CD4-positive, alpha-beta T cell treated with Interleukin-6 at 100 ng/mL for 8 hours (primary cell): ENCODE results near the gene ADCYAP1.
A peak's percentile ranks its signal among the peaks of the same experiment; 100 is the strongest.
"Not testable (repeated sequence)": the region's sequence is repeated elsewhere in the genome, so short reads cannot be mapped to it uniquely, and the experiment has no call there.

Experiments used
- DNase-seq: peaks from one replicate; pipeline ENCODE4 v3.0.0-alpha.2; 2020; ENCODE audit warnings: mixed read lengths, low spot score

ADCYAP1 gene

GRCh38 chr18:904218-905090 lies at the start of gene ADCYAP1:
Gene ADCYAP1, plus strand, starts transcription at chr18:904871. Its CDS starts 516 bp downstream, at chr18:905387.
- no peak for DNase-seq

DNA sequence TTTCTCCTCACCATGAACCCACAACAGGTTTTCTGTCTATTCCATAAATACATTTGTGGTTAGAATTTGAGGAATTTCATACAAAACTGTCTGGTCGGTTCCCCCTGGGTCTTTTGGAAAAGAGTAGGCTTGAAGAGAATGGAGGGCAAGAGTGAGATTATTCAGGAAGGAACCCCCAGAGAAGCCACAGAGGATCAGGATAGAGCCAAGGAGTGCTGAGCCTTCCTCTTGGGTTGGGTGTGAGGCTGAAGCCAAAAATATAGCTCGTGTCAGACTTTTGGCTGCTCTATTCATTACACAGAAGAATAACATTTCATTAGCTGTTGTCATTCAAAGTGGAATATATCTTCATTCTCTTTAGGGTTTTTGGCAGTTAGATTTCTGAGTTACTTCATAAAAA lies 46.7 kb upstream of the ADCYAP1 start:
- DNase-seq: no peak

DNA sequence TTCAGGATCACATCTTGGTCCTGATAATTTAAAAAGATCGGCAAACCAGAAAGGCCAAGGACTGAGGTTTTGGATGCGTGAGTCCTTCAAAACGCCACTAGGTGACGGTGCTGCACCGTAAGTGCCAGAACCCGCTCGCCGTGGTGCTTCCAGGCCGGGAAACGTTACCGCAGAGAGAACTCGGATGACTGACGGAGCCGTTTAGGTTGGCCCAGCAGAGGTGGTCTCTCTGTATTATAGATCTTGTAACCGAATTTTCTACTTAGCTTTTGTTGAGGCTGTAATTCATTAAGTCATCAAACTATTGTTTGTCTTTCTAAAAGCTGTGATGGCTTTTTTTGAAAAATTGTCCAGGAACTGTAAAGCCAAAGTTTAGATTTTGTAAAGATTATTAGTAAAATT lies 39.8 kb upstream of the ADCYAP1 start:
- DNase-seq: peak; percentile 54

- DNase-seq: no peak
These were observed 37.4 kb upstream of the ADCYAP1 start for GRCh38 chr18:867257-867656.

DNA sequence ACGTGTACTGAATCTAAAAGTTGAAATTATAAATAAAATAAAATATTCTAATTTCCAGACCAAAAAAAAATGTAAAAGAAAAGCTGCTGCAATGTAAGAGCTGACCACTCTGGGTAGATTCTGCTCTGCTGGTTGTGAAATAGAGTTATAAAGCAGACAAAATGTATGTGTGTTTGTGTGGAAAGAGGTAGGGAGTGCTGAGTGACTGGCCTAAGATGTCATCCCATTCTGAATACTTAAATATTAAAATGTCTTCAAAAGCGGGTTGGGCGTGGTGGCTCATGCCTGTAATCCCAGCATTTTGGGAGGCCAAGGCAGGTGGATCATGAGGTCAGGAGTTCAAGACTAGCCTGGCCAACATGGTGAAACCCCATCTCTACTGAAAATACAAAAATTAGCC lies 31.2 kb upstream of the ADCYAP1 start:
- DNase-seq: not testable (repeated sequence)

DNA sequence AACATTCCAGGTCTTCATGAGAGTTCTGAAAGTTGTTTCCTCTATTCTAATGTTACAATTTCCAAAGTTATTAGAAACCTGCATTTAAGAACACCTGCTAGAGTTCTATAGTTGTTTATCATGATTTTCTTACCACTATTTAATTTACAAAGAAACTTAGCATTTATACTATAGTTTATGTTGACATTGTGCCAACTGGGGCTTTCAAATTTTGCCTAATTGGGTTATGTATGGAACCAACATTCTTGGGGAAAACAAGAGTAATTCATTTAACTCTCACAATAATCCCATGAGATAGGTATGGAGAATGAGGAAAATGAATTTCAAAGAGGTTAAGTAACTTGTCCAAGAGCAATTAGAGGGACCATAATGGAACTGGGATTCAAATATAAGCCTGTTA lies 28.8 kb upstream of the ADCYAP1 start:
- no peak for DNase-seq

- DNase-seq: no peak
These were observed 27.4 kb upstream of the ADCYAP1 start for GRCh38 chr18:877238-877637.

DNA sequence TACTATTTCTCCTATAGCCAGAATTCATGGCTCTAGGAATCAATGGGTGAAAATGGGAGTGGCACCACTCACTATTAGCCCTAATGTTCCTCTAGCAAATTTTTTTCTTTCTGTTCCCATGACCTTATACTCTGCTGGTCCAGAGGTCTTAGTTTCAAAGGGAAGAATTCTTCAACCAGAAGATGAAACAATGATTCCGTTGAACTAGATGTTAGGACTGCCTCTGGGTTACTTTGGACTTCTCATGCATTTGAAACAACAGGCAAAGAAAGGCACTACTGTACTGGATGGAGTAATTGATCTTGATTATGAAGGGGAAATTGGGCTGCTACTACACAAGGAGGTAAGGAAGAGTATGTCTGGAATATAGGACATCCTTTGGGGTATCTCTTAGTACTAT lies 18.6 kb upstream of the ADCYAP1 start:
- DNase-seq: no peak

DNA sequence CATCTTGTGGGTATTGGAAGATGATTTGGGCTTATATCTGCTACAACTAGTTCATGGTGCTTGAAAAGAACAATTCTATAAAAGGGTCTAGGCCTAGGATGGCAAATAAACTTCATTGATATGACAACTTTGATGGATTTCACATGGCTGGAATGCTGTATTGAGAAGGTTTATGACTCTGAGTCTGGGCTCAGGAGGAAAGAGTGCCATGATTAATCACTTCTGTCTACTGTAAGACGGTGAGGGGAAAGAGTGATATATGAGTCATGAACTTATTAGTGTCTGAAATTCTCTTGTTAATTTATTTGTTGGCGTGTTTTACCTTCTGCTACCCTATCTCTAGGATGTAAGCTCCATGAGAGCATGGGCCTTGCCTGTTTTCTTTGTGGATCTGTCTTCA lies 17.0 kb upstream of the ADCYAP1 start:
- DNase-seq: no peak

- DNase-seq: no peak
These were observed 12.4 kb upstream of the ADCYAP1 start for GRCh38 chr18:892316-892715.

- no peak for DNase-seq
These were observed 8.4 kb upstream of the ADCYAP1 start for GRCh38 chr18:896315-896714.

DNA sequence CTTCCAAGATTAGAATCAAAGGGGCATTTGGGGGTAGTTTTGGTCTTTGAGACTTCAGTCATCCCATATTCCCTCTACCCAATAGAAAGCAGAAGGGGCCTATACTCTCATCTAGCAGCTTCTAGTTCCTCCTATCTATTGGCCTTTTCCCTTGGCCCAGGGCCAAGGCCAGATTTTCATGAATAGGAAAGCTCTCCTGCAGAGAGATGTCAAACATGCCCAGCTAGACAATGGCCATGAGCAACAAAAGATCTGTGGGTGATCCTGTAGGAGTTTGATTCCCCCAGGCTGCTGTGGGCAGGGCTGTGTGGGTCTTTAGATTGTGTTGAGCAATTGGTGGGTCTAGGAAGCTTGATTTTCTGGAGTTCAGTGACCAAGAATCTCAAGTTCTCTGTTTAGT lies 2.9 kb upstream of the ADCYAP1 start:
- DNase-seq: no peak

DNA sequence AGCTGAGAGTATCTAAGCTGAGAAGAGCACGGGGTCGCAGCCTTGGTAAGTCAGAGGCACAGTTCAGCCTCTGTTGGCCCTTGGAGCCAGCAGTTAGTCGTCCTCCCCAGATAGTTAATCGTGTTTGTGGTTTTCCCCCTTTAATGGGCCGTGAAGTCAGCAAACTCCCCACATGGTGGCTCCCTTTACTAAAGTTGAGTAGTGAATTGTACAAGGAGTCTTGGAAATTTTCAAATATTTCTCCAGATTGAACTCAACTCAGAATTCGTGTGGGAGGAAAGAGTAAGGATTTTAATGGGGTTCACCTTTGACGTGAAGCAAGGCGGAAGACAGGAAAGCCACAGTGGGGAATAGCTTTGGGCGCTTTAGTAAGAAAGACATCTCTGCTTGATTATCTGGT lies 2.4 kb upstream of the ADCYAP1 start:
- DNase-seq: no peak

- DNase-seq: no peak
These were observed 970 bp upstream of the ADCYAP1 start for GRCh38 chr18:903701-904100.

DNA sequence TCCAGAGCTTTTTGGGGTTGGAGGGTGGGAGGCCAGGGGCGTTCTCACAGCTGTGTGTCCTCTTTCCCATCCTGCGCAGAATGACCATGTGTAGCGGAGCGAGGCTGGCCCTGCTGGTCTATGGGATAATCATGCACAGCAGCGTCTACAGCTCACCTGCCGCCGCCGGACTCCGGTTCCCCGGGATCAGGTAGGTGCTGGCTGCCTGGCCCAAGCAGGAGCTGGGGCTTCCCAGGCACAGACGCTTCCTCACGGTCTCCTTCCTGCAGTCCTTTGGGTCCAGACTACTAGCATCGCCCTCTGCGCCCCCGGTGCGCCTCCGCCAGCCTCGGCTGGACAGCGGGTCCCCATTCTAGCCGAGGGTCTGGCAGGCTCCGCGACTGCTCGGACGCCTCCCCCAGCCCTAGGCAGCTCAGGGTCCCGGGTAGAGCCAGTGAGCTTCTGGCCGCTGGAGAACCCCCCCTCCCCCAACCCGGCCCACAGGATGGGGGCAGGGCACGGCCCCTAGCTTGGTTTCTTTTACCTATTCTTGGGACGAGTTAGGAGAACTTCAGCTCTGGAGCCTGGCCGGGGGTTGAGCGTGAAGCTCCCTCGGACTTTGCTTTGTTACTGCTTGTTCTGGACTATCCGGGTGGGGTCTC lies 756 bp downstream of the ADCYAP1 start:
- no peak for DNase-seq

GRCh38 chr18:905948-906415 lies 1.3 kb downstream of the ADCYAP1 start:
- no peak for DNase-seq

DNA sequence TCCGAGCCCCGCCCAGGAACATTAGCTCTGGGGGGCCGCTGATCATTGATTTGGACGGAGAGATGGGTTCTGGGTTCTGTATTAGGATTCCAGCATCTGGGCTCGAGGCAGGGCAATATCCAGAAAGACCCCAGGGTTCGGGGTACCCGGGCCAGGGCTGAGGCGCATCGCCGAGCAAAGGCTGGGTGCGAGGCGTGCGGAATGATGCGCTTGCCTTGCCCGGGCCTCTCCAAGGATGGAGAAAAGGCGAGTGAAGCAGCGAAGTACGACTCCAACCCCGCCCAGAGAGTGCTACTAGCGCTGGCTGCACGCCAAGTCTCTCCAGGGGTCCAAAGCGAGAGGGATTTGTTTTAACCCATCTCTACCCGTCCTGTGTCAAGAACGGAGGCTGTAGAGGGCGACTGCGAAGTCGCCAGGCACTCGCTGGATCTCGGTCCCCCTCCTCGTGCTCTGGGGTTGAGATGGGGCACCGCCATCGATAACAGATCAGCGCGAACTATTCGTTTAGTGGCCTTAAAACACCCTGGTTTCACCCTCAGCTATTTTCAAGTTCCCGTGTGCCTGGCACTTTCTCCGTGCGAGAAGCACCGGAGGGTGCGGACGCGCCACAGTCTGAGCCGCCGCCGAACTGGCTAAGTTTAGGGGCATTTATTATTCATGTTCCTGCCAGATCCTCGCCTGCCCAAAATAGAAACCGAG lies 1.9 kb downstream of the ADCYAP1 start:
- no peak for DNase-seq

DNA sequence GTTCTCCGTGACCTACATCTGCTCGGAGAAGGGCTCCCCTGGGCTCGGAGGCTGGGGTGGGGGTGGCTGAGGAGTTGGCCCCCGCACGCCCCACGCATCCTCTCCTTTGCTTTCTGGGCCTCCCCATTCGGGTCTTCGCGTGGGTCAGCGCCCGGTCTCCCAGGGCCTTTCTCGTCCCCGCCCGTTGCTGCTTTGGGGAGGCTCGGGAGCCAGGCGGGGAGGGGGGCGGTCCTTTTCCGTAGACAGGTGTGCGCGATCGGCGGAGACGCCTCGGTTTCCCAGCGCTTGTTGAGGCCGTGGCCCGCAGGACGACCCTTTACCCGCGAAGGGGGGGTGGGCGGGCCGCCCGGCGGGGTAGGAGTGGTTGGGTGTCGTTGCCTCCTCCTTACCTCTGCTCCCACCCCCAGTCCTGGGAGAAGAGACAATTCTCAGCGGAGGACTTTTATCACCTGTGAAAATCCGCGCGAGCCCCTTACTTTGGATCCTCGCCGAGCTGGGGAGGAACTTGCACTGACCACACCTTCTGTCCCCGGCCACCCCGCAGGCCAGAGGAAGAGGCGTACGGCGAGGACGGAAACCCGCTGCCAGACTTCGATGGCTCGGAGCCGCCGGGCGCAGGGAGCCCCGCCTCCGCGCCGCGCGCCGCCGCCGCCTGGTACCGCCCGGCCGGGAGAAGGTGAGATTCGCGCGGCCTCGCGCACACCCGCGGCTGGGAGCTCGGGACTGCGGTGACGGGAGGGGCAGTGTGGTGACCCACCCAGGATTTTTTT lies 2.6 kb downstream of the ADCYAP1 start:
- DNase-seq: no peak

DNA sequence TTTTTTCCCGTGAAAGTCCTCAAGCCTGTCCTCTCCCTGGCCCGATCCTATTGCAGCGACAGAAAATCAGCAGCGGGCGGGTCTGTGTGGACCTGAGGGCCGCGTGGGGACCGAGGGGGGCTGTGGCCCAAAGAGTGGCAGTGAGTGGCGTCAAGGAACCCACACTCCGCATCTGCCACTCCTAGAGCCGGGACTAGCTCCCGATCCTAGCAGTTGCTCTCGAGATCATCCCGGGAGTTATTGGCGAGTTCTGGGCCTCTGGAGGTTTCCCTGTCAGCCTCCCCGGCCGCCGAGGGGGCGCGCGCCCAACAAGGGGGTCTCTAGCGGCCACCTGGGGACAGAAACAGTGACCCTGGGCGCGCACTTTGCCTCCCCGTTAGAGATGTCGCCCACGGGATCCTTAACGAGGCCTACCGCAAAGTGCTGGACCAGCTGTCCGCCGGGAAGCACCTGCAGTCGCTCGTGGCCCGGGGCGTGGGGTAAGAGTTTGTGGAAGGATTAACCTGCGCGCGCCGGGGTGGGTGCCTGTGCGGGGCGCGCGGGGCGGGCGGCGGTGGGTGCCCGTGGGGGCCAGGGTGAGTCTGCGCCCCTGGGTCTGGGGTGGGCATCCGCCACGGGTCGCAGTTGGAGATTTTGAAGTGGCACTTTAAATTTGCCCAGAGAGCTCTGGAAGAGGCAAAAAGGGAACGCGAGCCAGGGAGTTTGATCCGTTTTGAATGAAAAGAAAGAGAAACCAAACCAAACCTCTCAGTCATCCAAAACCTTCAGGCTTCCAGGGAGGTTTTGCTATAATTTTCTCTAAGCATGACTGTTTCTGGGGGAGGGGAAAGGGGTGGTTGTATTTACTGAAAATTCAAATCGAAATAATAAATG lies 3.5 kb downstream of the ADCYAP1 start:
- DNase-seq: no peak

- DNase-seq: no peak
These were observed 4.4 kb downstream of the ADCYAP1 start for GRCh38 chr18:908758-909724.
